Prostate gland (tissue), 2 donors: ENCODE data around the gene HIF1A.

Experiments used
- CTCF ChIP-seq, 4 experiments: fragments of 200-600 bp in 2 of 4; fragments of 450-650 bp in 2 of 4; sonication (generic) in 2 of 4; IDR thresholded peaks; 1 replicate in 3 of 4; 2 replicates in 1 of 4; pipeline ENCODE4 v1.5.1; 2016 to 2019; ENCODE audit warnings: antibody characterized with exemption in 4 of 4, mild to moderate bottlenecking in 2 of 4, moderate library complexity in 2 of 4
- POLR2A ChIP-seq: fragments of 450-650 bp; IDR thresholded peaks from one replicate; pipeline ENCODE4 v1.6.1; 2016; ENCODE audit warnings: antibody characterized with exemption, mild to moderate bottlenecking
- POLR2AphosphoS5 ChIP-seq: sonication (generic); formaldehyde crosslinking; IDR thresholded peaks from one replicate; pipeline ENCODE4 v1.6.1; 2017; ENCODE audit warnings: antibody characterized with exemption

- no peak for TF ChIP-seq CTCF (IDR thresholded peaks at IDR 0.05)
- no peak for TF ChIP-seq POLR2A
- TF ChIP-seq POLR2AphosphoS5 = no peak
These were observed 60.8 kb downstream of the HIF1A start for GRCh38 chr14:61756135-61756534.
